ENCODE results near the gene NFIB.

DNA sequence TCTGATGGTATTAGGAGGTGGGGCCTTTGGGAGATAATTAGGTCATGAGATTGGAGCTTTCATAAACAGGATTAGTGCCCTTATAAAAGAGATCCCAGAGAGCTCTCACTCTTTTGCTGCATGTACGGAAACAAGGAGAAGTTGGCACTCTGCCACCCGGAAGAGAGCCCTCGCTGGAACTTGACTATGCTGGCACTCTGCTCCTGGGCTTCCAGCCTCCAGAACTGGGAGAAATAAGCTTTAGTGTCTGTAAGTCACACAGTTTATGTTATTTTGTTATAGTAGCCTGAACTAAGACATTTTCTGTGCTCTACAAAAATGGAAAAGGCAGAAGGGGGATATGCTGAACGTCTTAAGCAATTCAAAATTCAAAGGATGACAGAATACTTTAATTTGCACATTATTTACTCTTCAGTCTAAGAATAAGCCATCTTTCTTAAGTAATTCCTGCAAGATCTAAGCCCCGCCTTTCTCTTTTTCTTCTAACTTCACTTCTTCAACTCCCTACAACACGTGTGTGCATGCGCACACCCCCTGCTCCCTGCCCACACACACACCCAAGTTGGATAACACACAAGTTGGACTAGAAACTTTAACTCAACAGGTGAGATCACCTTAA lies 17.3 kb downstream of the NFIB start:
- TF ChIP-seq, protein P1, sequence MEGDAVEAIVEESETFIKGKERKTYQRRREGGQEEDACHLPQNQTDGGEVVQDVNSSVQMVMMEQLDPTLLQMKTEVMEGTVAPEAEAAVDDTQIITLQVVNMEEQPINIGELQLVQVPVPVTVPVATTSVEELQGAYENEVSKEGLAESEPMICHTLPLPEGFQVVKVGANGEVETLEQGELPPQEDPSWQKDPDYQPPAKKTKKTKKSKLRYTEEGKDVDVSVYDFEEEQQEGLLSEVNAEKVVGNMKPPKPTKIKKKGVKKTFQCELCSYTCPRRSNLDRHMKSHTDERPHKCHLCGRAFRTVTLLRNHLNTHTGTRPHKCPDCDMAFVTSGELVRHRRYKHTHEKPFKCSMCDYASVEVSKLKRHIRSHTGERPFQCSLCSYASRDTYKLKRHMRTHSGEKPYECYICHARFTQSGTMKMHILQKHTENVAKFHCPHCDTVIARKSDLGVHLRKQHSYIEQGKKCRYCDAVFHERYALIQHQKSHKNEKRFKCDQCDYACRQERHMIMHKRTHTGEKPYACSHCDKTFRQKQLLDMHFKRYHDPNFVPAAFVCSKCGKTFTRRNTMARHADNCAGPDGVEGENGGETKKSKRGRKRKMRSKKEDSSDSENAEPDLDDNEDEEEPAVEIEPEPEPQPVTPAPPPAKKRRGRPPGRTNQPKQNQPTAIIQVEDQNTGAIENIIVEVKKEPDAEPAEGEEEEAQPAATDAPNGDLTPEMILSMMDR (IDR thresholded peaks at IDR 0.05) = no peak
- TF ChIP-seq ZFX (IDR thresholded peaks at IDR 0.05; ENCODE audit: borderline replicate concordance) = no peak

Measured in 22Rv1 (cell line).